PFSK-1 (cell line): ENCODE results near the gene GREB1.

Experiments used
- TAF1 ChIP-seq: IDR thresholded peaks from 2 replicates; pipeline ENCODE4 v1.6.1; 2012; ENCODE audit warnings: low read length, control low read depth, borderline replicate concordance; ENCODE audit not compliant: insufficient read depth
- TF ChIP-seq, protein P1 (sequence below), 2 experiments: IDR thresholded peaks; 2 replicates each; pipeline versions ENCODE4 v1.6.1 to v1.8.0; 2011 to 2012; ENCODE audit warnings: low read depth in 2 of 2, low read length in 2 of 2, control low read depth in 1 of 2, inconsistent platforms in 1 of 2, mild to moderate bottlenecking in 1 of 2, moderate library complexity in 1 of 2; ENCODE audit not compliant: insufficient read depth in 1 of 2

DNA sequence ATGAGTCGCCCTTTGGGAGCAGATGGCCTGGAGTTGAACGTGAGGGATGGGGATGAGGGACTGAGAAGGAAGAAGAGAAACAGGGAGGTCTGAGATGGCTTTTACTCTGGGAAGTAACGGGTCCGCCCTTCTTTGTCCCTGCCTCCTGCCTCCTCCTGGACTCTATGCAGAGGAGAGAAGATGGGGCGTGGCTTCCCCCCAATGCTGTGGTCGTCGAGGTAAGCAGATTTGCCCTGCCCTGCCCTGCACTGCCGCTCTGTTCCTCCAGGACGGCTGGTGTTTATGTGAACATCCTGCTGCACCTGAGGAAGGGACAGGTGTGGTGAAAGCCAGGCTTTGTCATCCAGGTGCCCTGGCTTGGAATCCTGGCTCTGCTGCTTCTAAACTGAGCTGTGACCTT lies 149.6 kb downstream of the GREB1 start:
- no peak for TF ChIP-seq TAF1
- TF ChIP-seq, protein P1, sequence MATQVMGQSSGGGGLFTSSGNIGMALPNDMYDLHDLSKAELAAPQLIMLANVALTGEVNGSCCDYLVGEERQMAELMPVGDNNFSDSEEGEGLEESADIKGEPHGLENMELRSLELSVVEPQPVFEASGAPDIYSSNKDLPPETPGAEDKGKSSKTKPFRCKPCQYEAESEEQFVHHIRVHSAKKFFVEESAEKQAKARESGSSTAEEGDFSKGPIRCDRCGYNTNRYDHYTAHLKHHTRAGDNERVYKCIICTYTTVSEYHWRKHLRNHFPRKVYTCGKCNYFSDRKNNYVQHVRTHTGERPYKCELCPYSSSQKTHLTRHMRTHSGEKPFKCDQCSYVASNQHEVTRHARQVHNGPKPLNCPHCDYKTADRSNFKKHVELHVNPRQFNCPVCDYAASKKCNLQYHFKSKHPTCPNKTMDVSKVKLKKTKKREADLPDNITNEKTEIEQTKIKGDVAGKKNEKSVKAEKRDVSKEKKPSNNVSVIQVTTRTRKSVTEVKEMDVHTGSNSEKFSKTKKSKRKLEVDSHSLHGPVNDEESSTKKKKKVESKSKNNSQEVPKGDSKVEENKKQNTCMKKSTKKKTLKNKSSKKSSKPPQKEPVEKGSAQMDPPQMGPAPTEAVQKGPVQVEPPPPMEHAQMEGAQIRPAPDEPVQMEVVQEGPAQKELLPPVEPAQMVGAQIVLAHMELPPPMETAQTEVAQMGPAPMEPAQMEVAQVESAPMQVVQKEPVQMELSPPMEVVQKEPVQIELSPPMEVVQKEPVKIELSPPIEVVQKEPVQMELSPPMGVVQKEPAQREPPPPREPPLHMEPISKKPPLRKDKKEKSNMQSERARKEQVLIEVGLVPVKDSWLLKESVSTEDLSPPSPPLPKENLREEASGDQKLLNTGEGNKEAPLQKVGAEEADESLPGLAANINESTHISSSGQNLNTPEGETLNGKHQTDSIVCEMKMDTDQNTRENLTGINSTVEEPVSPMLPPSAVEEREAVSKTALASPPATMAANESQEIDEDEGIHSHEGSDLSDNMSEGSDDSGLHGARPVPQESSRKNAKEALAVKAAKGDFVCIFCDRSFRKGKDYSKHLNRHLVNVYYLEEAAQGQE (IDR thresholded peaks at IDR 0.05; ENCODE audit: insufficient read depth in 1 of 2, low read depth in 2 of 2, low read length in 2 of 2) = no peak
